ENCODE measurements around the gene WWOX. TPM values are rescaled to one million over a fixed set of nuclear protein-coding genes. Genes with fewer than 3 reads are reported as not detected.

WWOX gene
- total and polyA plus RNA-seq, 2 of the 13 experiments (the other 11 are each of a cell fraction or from before 2014, with no cell fraction given), result 9.1 to 37.4 TPM

- CTCF ChIA-PET (ENCODE audit: low intra/inter-chr PET ratio, low total read pairs), result no interaction called here
- H3K9me3 ChIP-seq (ENCODE audit: low read length), result no peaks in the 10 kb centered on the region
- peaks cover 38% of the 10 kb centered on the region for H3K4me1 ChIP-seq (ENCODE audit: insufficient read depth, low read length)
- in situ Hi-C loops (cut with HindIII; ENCODE audit: extremely low pct_ligation_motif_present, low pct_unique_long_range_greater_than_20kb) (no loop called here), intact Hi-C loops (cut with micrococcal nuclease; ENCODE audit: unreplicated experiment) (no loop called here)
- H4K20me1 ChIP-seq (ENCODE audit: insufficient read depth, low read length), result no peaks in the 10 kb centered on the region
- H3K27ac ChIP-seq (ENCODE audit: extremely low read length, insufficient read depth, low read length), result no peak overlapping the region
- H3K4me2 ChIP-seq (ENCODE audit: low read depth, low read length), result no peak overlapping the region
- no peaks in the 10 kb centered on the region for H3K36me3 ChIP-seq (replicated peaks in 1 of 2; ENCODE audit: control insufficient read depth in 1 of 2, insufficient read depth in 2 of 2, low read length in 2 of 2)
- POLR2A ChIA-PET, result no interaction called here
- ATAC-seq (no peak), FAIRE-seq (no peak), DNase-seq (ENCODE audit: low spot score) (no peak)
- no peaks in the 10 kb centered on the region for H3K27me3 ChIP-seq (ENCODE audit: control insufficient read depth in 1 of 2, insufficient read depth in 2 of 2, low read length in 2 of 2)
- no TSS peak for BruUV-seq (replicated peaks)
- no peak overlapping the region for H2AFZ ChIP-seq (ENCODE audit: low read length)
- TF ChIP-seq ZNF749 (CRISPR knock-in tag; IDR thresholded peaks at IDR 0.05; ENCODE audit: borderline replicate concordance) (no peak), ZKSCAN1 (IDR thresholded peaks at IDR 0.05; ENCODE audit: low read length) (peak; percentile 53; the same call in 1 of the 2 replicates)
- WGBS (ENCODE audit: low lambda C conversion rate), result 93% methylated on average over 7 of the region's 7 CpGs
- no peak overlapping the region for H3K4me3 ChIP-seq (replicated peaks in 1 of 3; ENCODE audit: insufficient read depth in 1 of 3, low read depth in 2 of 3, low read length in 3 of 3)
- no peaks in the 10 kb centered on the region for H3K79me2 ChIP-seq (ENCODE audit: insufficient read depth, low read length)
- H3K9ac ChIP-seq (ENCODE audit: insufficient read depth, low read depth, low read length), result no peak overlapping the region
Observed at GRCh38 chr16:78211020-78211599, 111.7 kb downstream of the WWOX start.

- intact Hi-C loops (cut with micrococcal nuclease; ENCODE audit: unreplicated experiment), result no loop called here
- WGBS (ENCODE audit: low lambda C conversion rate), result 88% methylated on average over 2 of the region's 2 CpGs
- no TSS peak for BruUV-seq (replicated peaks)
- Histone ChIP-seq H3K27me3 (ENCODE audit: control insufficient read depth in 1 of 2, insufficient read depth in 2 of 2, low read length in 2 of 2) (no peaks in the 10 kb centered on the region), H3K36me3 (replicated peaks in 1 of 2; ENCODE audit: control insufficient read depth in 1 of 2, insufficient read depth in 2 of 2, low read length in 2 of 2) (no peaks in the 10 kb centered on the region), H3K4me1 (ENCODE audit: insufficient read depth, low read length) (peaks cover 30% of the 10 kb centered on the region), H3K9me3 (ENCODE audit: low read length) (no peaks in the 10 kb centered on the region), H3K79me2 (ENCODE audit: insufficient read depth, low read length) (no peaks in the 10 kb centered on the region), H3K9ac (ENCODE audit: insufficient read depth, low read depth, low read length) (no peak overlapping the region), H3K4me3 (replicated peaks in 1 of 3; ENCODE audit: insufficient read depth in 1 of 3, low read depth in 2 of 3, low read length in 3 of 3) (no peak overlapping the region), H2AFZ (ENCODE audit: low read length) (no peak overlapping the region), H3K27ac (ENCODE audit: extremely low read length, insufficient read depth, low read length) (no peak overlapping the region), H4K20me1 (ENCODE audit: insufficient read depth, low read length) (no peaks in the 10 kb centered on the region), H3K4me2 (ENCODE audit: low read depth, low read length) (no peak overlapping the region)
- no peak for FAIRE-seq
- POLR2A ChIA-PET, result no interaction called here
- no peak for DNase-seq (ENCODE audit: low spot score)
- ATAC-seq, result peak; percentile 40; the same call in 1 of the 3 replicates
- in situ Hi-C loops (cut with HindIII; ENCODE audit: extremely low pct_ligation_motif_present, low pct_unique_long_range_greater_than_20kb), result no loop called here
- CTCF ChIA-PET (ENCODE audit: low intra/inter-chr PET ratio, low total read pairs), result no interaction called here
- TF ChIP-seq ZNF230 (CRISPR knock-in tag; IDR thresholded peaks at IDR 0.05) (no peak), PITX1 (CRISPR knock-in tag; IDR thresholded peaks at IDR 0.05) (no peak), ARNTL (CRISPR knock-in tag; IDR thresholded peaks at IDR 0.05) (no peak), ZNF235 (CRISPR knock-in tag; IDR thresholded peaks at IDR 0.05; ENCODE audit: borderline replicate concordance) (no peak), DMAP1 (CRISPR knock-in tag; IDR thresholded peaks at IDR 0.05) (no peak), ZZZ3 (CRISPR knock-in tag; IDR thresholded peaks at IDR 0.05; ENCODE audit: borderline replicate concordance) (no peak), PAX8 (CRISPR knock-in tag; IDR thresholded peaks at IDR 0.05; ENCODE audit: borderline replicate concordance) (no peak), HMGXB4 (CRISPR knock-in tag; IDR thresholded peaks at IDR 0.05; ENCODE audit: borderline replicate concordance in 1 of 2, low read depth in 1 of 2) (no peak), HOXA7 (CRISPR knock-in tag; IDR thresholded peaks at IDR 0.05) (no peak), DNMT1 (CRISPR knock-in tag; IDR thresholded peaks at IDR 0.05) (no peak), ZNF629 (CRISPR knock-in tag; conservative IDR thresholded peaks at IDR 0.05) (no peak), ZNF569 (CRISPR knock-in tag; IDR thresholded peaks at IDR 0.05; ENCODE audit: borderline replicate concordance) (no peak)
Observed at GRCh38 chr16:78211946-78212345, 112.5 kb downstream of the WWOX start.
